Tibial nerve (tissue), 4 donors: ENCODE data around the gene CDCP2. TPM values are rescaled to one million over a fixed set of nuclear protein-coding genes. Genes with fewer than 3 reads are reported as not detected.

ENCODE experiments used
- DNase-seq, 2 donors: peaks; one replicate each; pipeline ENCODE4 v3.0.0-alpha.2; 2019; ENCODE audit warnings: low spot score in 2 of 2
- H3K27ac ChIP-seq, 4 donors: fragments of 200-600 bp; sonication (generic) in 3 of 4; one replicate each; pipeline ENCODE4 v1.5.1; 2017 to 2019; ENCODE audit warnings: mild to moderate bottlenecking in 1 of 4
- H3K27me3 ChIP-seq, 2 donors: fragments of 200-600 bp; sonication (generic) in 1 of 2; one replicate each; pipeline versions ENCODE4 v1.5.1 to v1.6.0; 2017 to 2019
- H3K36me3 ChIP-seq, 3 donors: fragments of 200-600 bp; sonication (generic); one replicate each; pipeline ENCODE4 v1.5.1; 2018 to 2019
- H3K4me1 ChIP-seq, 4 donors: fragments of 200-600 bp; sonication (generic) in 3 of 4; one replicate each; pipeline ENCODE4 v1.5.1; 2017 to 2019
- H3K4me3 ChIP-seq, 4 donors: fragments of 200-600 bp; sonication (generic) in 3 of 4; one replicate each; pipeline ENCODE4 v1.5.1; 2017 to 2019; ENCODE audit warnings: mild to moderate bottlenecking in 1 of 4, moderate library complexity in 1 of 4
- H3K9me3 ChIP-seq, 4 donors: fragments of 200-600 bp; sonication (generic) in 3 of 4; one replicate each; pipeline ENCODE4 v1.5.1; 2017 to 2019
- CTCF ChIP-seq, 5 experiments: fragments of 200-600 bp in 3 of 5; fragments of 450-650 bp in 2 of 5; sonication (generic) in 3 of 5; IDR thresholded peaks; one replicate each; pipeline ENCODE4 v1.5.1; 2016 to 2019; ENCODE audit warnings: antibody characterized with exemption in 5 of 5, mild to moderate bottlenecking in 3 of 5, moderate library complexity in 2 of 5
- EP300 ChIP-seq, 2 donors: sonication (generic); formaldehyde crosslinking; IDR thresholded peaks; one replicate each; pipeline ENCODE4 v1.6.1; 2017; ENCODE audit warnings: antibody characterized with exemption in 2 of 2, mild to moderate bottlenecking in 1 of 2
- POLR2A ChIP-seq, 2 donors: fragments of 450-650 bp; IDR thresholded peaks; one replicate each; pipeline ENCODE4 v1.6.1; 2017; ENCODE audit warnings: antibody characterized with exemption in 2 of 2, mild to moderate bottlenecking in 2 of 2, moderate library complexity in 2 of 2
- WGBS, 2 donors: methylation state at CpG; one replicate each; pipeline ENCODE4 v1.1.5; 2018; 5-methylcytosine and 5-hydroxymethylcytosine counted together
- total RNA-seq, 4 donors: library from RNA; depleted of rRNA; stranded (reverse); fragments of >200 nt; gene quantifications; one replicate each; pipeline ENCODE4 v1.1.0, GENCODE V29; 2016

Gene CDCP2
- total RNA-seq, 4 donors from 2014 or later: 0.30 to 0.44 TPM; not detected in 2

DNA sequence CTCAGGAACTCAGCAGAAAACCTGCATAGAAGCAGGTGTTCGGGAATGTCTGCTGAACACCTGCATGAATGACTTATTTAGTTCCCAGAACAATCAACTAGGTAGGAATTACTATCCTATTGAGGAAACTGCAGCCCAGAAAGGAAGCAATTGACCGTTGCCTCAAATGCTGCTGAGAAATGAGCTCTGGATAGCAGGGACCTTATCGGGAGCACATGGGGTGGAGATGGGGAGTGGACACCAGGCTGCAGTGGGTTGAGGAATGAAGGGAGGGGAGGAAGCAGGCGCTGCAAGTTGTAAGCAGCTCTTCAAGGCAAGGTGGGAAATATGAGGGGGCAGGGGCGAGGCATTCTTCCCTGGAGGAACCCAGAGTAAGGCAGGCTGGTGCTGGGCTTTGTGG lies 10.8 kb upstream of the CDCP2 start:
- no peaks in the 10 kb centered on the region for H3K27me3 ChIP-seq
- TF ChIP-seq POLR2A (IDR thresholded peaks at IDR 0.05): no peak
- no peak for TF ChIP-seq EP300 (IDR thresholded peaks at IDR 0.05)
- TF ChIP-seq CTCF (IDR thresholded peaks at IDR 0.05): no peak
- H3K4me1 ChIP-seq: peaks cover 0 to 9% (median 0%) of the 10 kb centered on the region in 4 donors
- DNase-seq: no peak
- WGBS, 2 donors: 71 to 74% methylated on average over 5 of the region's 5 CpGs
- no peak overlapping the region for H3K4me3 ChIP-seq
- H3K36me3 ChIP-seq: no peaks in the 10 kb centered on the region
- H3K27ac ChIP-seq: no peak overlapping the region
- H3K9me3 ChIP-seq: no peaks in the 10 kb centered on the region

GRCh38 chr1:54163051-54163450 lies 10.3 kb upstream of the CDCP2 start:
- Histone ChIP-seq H3K27me3 (no peaks in the 10 kb centered on the region), H3K27ac (no peak overlapping the region), H3K4me1 (peaks cover 0 to 9% (median 0%) of the 10 kb centered on the region in 4 donors), H3K36me3 (no peaks in the 10 kb centered on the region), H3K4me3 (no peak overlapping the region), H3K9me3 (no peaks in the 10 kb centered on the region)
- WGBS, 2 donors: 65 to 77% methylated on average over 3 of the region's 3 CpGs
- no peak for DNase-seq
- TF ChIP-seq POLR2A (IDR thresholded peaks at IDR 0.05) (no peak), EP300 (IDR thresholded peaks at IDR 0.05) (no peak)

DNA sequence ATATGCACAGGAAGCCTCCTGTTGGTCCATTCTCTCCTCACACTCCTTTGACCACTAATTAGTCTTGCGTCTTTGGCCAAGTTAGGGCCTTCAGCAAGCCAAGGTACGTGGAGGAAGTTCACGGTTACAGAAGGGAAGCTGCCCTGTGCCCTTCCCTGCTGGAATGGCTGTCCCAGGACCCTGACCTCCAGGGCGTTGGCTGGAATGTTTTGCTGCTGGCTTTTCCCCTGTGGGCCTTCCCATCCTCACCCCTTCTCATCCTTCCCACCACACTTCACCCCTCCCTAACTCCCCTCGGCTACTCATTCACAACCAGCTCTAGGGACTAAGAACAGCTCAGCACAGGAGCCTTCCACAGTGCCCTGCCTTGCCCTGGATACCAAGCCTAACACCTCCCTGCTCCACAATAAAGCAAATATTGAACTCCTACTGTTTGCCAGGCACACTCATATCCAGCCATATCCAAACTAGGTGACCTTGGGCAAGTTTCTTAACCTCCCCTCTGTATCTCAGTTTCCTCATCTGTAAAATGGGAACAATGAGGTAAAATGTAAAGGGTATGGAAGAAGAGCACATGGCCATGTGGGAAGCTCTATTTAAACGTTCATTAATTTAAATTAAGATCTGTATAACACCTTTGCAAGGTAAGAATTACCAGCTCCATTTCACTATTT lies 8.8 kb upstream of the CDCP2 start:
- peaks cover 0 to 9% (median 0%) of the 10 kb centered on the region in 4 donors for H3K4me1 ChIP-seq
- no peaks in the 10 kb centered on the region for H3K27me3 ChIP-seq
- 61 to 67% methylated on average over 6 of the region's 6 CpGs for WGBS, 2 donors
- no peak overlapping the region for H3K4me3 ChIP-seq
- DNase-seq: no peak
- H3K27ac ChIP-seq: no peak overlapping the region
- TF ChIP-seq EP300 (IDR thresholded peaks at IDR 0.05): no peak
- no peak for TF ChIP-seq POLR2A (IDR thresholded peaks at IDR 0.05)
- no peak for TF ChIP-seq CTCF (IDR thresholded peaks at IDR 0.05)
- H3K9me3 ChIP-seq: no peaks in the 10 kb centered on the region
- H3K36me3 ChIP-seq: no peaks in the 10 kb centered on the region

DNA sequence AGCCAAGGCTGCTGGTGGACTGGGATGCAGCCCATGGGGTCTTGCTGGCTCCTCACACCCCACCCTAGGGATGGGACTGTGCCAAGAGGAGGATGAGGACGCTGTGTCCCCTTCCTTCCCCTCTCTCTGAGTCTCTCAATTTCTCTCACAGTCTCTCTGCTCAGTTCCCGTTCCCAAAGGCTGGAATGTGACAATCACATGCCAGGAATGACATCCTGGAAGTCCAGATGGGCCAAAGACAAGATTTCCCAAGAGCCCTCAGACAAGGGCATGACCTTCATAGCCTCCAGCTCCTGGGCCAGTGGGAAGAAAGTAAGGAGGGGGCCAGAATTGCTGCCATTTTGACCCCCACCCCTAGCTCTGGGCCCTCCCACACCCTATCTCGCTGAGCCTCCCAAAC lies 7.6 kb upstream of the CDCP2 start:
- Histone ChIP-seq H3K27ac (no peak overlapping the region), H3K4me1 (peaks cover 0 to 9% (median 0%) of the 10 kb centered on the region in 4 donors), H3K9me3 (no peaks in the 10 kb centered on the region), H3K36me3 (no peaks in the 10 kb centered on the region), H3K4me3 (no peak overlapping the region), H3K27me3 (no peaks in the 10 kb centered on the region)
- TF ChIP-seq EP300 (IDR thresholded peaks at IDR 0.05): no peak
- no peak for TF ChIP-seq POLR2A (IDR thresholded peaks at IDR 0.05)
- TF ChIP-seq CTCF (IDR thresholded peaks at IDR 0.05): no peak
- DNase-seq: no peak
- WGBS, 2 donors: 49 to 57% methylated on average over 3 of the region's 3 CpGs

DNA sequence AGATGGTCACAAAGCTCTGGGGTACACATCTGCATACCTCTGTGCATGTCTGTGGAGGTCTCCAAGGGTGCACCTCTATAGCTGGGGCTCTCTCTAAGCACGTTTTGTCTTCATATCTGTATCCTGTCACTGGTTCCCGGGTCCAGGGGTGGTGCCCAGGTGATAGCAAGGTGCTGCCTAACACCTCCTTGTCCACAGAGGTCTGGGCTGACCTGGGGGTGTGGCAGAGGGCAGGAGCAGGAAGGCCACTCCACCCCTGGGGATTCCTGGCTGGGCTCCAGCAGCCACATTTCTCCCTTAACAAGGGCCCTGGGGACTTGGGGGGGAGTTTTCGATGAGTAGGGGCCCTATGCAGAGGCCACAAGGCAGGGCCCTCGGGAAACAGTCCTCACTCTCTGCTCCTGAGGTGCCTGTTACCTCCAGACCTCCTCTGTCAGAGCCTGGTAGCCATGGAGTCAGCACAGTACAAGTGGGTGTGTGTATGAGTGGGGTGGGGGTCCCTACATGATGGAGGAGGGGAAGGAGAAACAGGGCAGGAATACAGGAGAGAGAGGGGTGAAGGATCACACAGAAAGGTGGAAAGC lies 7.0 kb upstream of the CDCP2 start:
- no peaks in the 10 kb centered on the region for H3K36me3 ChIP-seq
- H3K27ac ChIP-seq: no peak overlapping the region
- DNase-seq: no peak
- WGBS, 2 donors: 66 to 73% methylated on average over 4 of the region's 4 CpGs
- no peaks in the 10 kb centered on the region for H3K9me3 ChIP-seq
- no peak overlapping the region for H3K4me3 ChIP-seq
- H3K27me3 ChIP-seq: no peaks in the 10 kb centered on the region
- TF ChIP-seq CTCF (IDR thresholded peaks at IDR 0.05): no peak
- no peak for TF ChIP-seq EP300 (IDR thresholded peaks at IDR 0.05)
- TF ChIP-seq POLR2A (IDR thresholded peaks at IDR 0.05): no peak
- peaks cover 0 to 9% (median 0%) of the 10 kb centered on the region in 4 donors for H3K4me1 ChIP-seq
